Spleen (tissue), 7 donors: ENCODE results near the gene MAP3K10.

Experiments used
- CTCF ChIP-seq, 11 experiments: fragments of 200-600 bp in 7 of 11; fragments of 450-650 bp in 4 of 11; sonication (generic) in 4 of 11; IDR thresholded peaks in 8 of 11; conservative IDR thresholded peaks in 3 of 11; 1 replicate in 7 of 11; 2 replicates in 4 of 11; pipeline versions ENCODE4 v1.4.0 to v1.8.0; 2016 to 2021; ENCODE audit warnings: antibody characterized with exemption in 11 of 11, inconsistent platforms in 4 of 11, mild to moderate bottlenecking in 1 of 11
- POLR2A ChIP-seq, 3 donors: fragments of 450-650 bp; IDR thresholded peaks; one replicate each; pipeline ENCODE4 v1.5.1; 2017; ENCODE audit warnings: antibody characterized with exemption in 3 of 3, mild to moderate bottlenecking in 1 of 3
- POLR2AphosphoS5 ChIP-seq, 3 donors: sonication (generic); formaldehyde crosslinking; IDR thresholded peaks; one replicate each; pipeline ENCODE4 v1.5.1; 2017; ENCODE audit warnings: antibody characterized with exemption in 3 of 3
- donor health status: DM: no; HTN: no; CAD: no; lungs with moderate emphysema.
- donor health status: DM: no; HTN: no; CAD: no.
- donor health status: DM: no; HTN: no; CAD: no.

- TF ChIP-seq CTCF (IDR thresholded peaks at IDR 0.05 in 8 of 11, conservative IDR thresholded peaks at IDR 0.05 in 3 of 11) (no peak), POLR2A (IDR thresholded peaks at IDR 0.05) (no peak), POLR2AphosphoS5 (IDR thresholded peaks at IDR 0.05) (no peak)
Measured at GRCh38 chr19:40238775-40239174, 47.5 kb downstream of the MAP3K10 start.
